Fibroblast of lung (primary cell): ENCODE data around the gene ERCC6L2. TPM values are rescaled to one million over a fixed set of nuclear protein-coding genes. Genes with fewer than 3 reads are reported as not detected.

Experiments
- DNase-seq, 2 donors: peaks; one replicate each; pipeline versions ENCODE4 v3.0.0 to v3.0.0-alpha.2; 2010; ENCODE audit warnings: low read depth in 2 of 2
- H2AFZ ChIP-seq: 2 replicates; pipeline ENCODE4 v1.5.1; 2012; ENCODE audit warnings: low read length, control low read depth, inconsistent platforms
- H3K27ac ChIP-seq: 2 replicates; pipeline ENCODE4 v1.5.1; 2011; ENCODE audit warnings: low read length, control low read depth; ENCODE audit not compliant: insufficient read depth
- H3K27me3 ChIP-seq: 2 replicates; pipeline ENCODE4 v1.5.1; 2011; ENCODE audit warnings: mild to moderate bottlenecking, low read length; ENCODE audit not compliant: control insufficient read depth, insufficient read depth
- H3K36me3 ChIP-seq: 2 replicates; pipeline ENCODE4 v1.5.1; 2011; ENCODE audit warnings: low read length; ENCODE audit not compliant: control insufficient read depth, insufficient read depth
- H3K4me1 ChIP-seq: 2 replicates; pipeline ENCODE4 v1.5.1; 2011; ENCODE audit warnings: low read length; ENCODE audit not compliant: control insufficient read depth, insufficient read depth; ENCODE audit errors: extremely low read depth
- H3K4me2 ChIP-seq: 2 replicates; pipeline ENCODE4 v1.5.1; 2011; ENCODE audit warnings: low read length, control low read depth; ENCODE audit not compliant: insufficient read depth; ENCODE audit errors: extremely low read depth
- H3K4me3 ChIP-seq, 4 experiments: fragments of 200-600 bp in 1 of 4; sonication (generic) in 1 of 4; replicated peaks in 1 of 4; 2 replicates each; pipeline ENCODE4 v1.5.1; 2011 to 2016; ENCODE audit warnings: low read length in 4 of 4, low read depth in 3 of 4, mild to moderate bottlenecking in 3 of 4, control low read depth in 2 of 4, inconsistent platforms in 1 of 4, mixed read lengths in 1 of 4; ENCODE audit not compliant: insufficient read depth in 1 of 4; ENCODE audit errors: control extremely low read depth in 1 of 4
- H3K79me2 ChIP-seq: 2 replicates; pipeline ENCODE4 v1.5.1; 2012; ENCODE audit warnings: mild to moderate bottlenecking, low read length, inconsistent platforms; ENCODE audit not compliant: control insufficient read depth, insufficient read depth
- H3K9ac ChIP-seq: 2 replicates; pipeline ENCODE4 v1.5.1; 2011; ENCODE audit warnings: mild to moderate bottlenecking, low read length, control low read depth; ENCODE audit not compliant: insufficient read depth
- H3K9me3 ChIP-seq: 2 replicates; pipeline ENCODE4 v1.5.1; 2012; ENCODE audit warnings: low read depth, low read length; ENCODE audit not compliant: control insufficient read depth, insufficient read depth
- H4K20me1 ChIP-seq: 2 replicates; pipeline ENCODE4 v1.5.1; 2011; ENCODE audit warnings: low read length; ENCODE audit not compliant: control insufficient read depth, insufficient read depth; ENCODE audit errors: extremely low read depth
- CTCF ChIP-seq, 2 donors: IDR thresholded peaks in 1 of 2; conservative IDR thresholded peaks in 1 of 2; 1 replicate in 1 of 2; 2 replicates in 1 of 2; pipeline ENCODE4 v1.5.1; 2011 to 2012; ENCODE audit warnings: low read length in 2 of 2, control low read depth in 1 of 2, inconsistent platforms in 1 of 2, low read depth in 1 of 2, mild to moderate bottlenecking in 1 of 2
- EZH2 ChIP-seq: IDR thresholded peaks from 2 replicates; pipeline ENCODE4 v1.5.1; 2012; ENCODE audit warnings: low read length, control low read depth, mild to moderate bottlenecking; ENCODE audit errors: missing control alignments
- polyA plus RNA-seq, 2 donors: library from polyadenylated mRNA; depleted of rRNA in 1 of 2; stranded (reverse) in 1 of 2; unstranded in 1 of 2; fragments of >200 nt; gene quantifications; 2 replicates each; pipeline ENCODE4 v1.2.1, GENCODE V29; 2011 to 2012; ENCODE audit warnings: missing spikeins in 1 of 2
- total RNA-seq: library from RNA; depleted of rRNA; stranded (reverse); fragments of >200 nt; gene quantifications from 2 replicates; pipeline ENCODE4 v1.2.1, GENCODE V29; 2014

Gene ERCC6L2
- total and polyA plus RNA-seq, 2 donors (not counting 1 experiment from before 2014, with no cell fraction given), result 45.0 to 117 TPM

- H3K27ac ChIP-seq, result no peak overlapping the region
- no peaks in the 10 kb centered on the region for H3K27me3 ChIP-seq
- no peak for TF ChIP-seq EZH2
- no peak for TF ChIP-seq CTCF (conservative IDR thresholded peaks at IDR 0.05 in 1 of 2, IDR thresholded peaks at IDR 0.05 in 1 of 2; ENCODE audit: low read depth in 1 of 2, low read length in 2 of 2)
- H3K9me3 ChIP-seq, result no peaks in the 10 kb centered on the region
- DNase-seq, result no peak
- no peaks in the 10 kb centered on the region for H3K4me1 ChIP-seq
- no peaks in the 10 kb centered on the region for H3K79me2 ChIP-seq
- H3K4me3 ChIP-seq, result no peak overlapping the region
- H2AFZ ChIP-seq, result no peak overlapping the region
- no peak overlapping the region for H3K9ac ChIP-seq
- H3K4me2 ChIP-seq, result no peak overlapping the region
- peaks cover 1% of the 10 kb centered on the region for H3K36me3 ChIP-seq
- H4K20me1 ChIP-seq, result no peaks in the 10 kb centered on the region
These were observed 44.5 kb downstream of the ERCC6L2 start for GRCh38 chr9:95920017-95920416.

- Histone ChIP-seq H3K27me3 (no peaks in the 10 kb centered on the region), H3K4me1 (no peaks in the 10 kb centered on the region), H3K36me3 (peaks cover 1% of the 10 kb centered on the region), H2AFZ (no peak overlapping the region), H3K27ac (no peak overlapping the region), H4K20me1 (no peaks in the 10 kb centered on the region), H3K79me2 (no peaks in the 10 kb centered on the region), H3K4me3 (no peak overlapping the region), H3K9ac (no peak overlapping the region), H3K4me2 (no peak overlapping the region), H3K9me3 (no peaks in the 10 kb centered on the region)
- TF ChIP-seq CTCF (conservative IDR thresholded peaks at IDR 0.05 in 1 of 2, IDR thresholded peaks at IDR 0.05 in 1 of 2; ENCODE audit: low read depth in 1 of 2, low read length in 2 of 2), result no peak
- TF ChIP-seq EZH2, result no peak
- no peak for DNase-seq
These were observed 48.3 kb downstream of the ERCC6L2 start for GRCh38 chr9:95923794-95924193.

- H3K4me3 ChIP-seq, result no peak overlapping the region
- no peak overlapping the region for H2AFZ ChIP-seq
- H3K9me3 ChIP-seq, result no peaks in the 10 kb centered on the region
- no peaks in the 10 kb centered on the region for H3K4me1 ChIP-seq
- no peaks in the 10 kb centered on the region for H3K79me2 ChIP-seq
- DNase-seq, result no peak
- H3K27ac ChIP-seq, result no peak overlapping the region
- no peaks in the 10 kb centered on the region for H4K20me1 ChIP-seq
- TF ChIP-seq EZH2, result no peak
- TF ChIP-seq CTCF (conservative IDR thresholded peaks at IDR 0.05 in 1 of 2, IDR thresholded peaks at IDR 0.05 in 1 of 2; ENCODE audit: low read depth in 1 of 2, low read length in 2 of 2), result no peak
- H3K27me3 ChIP-seq, result no peaks in the 10 kb centered on the region
- H3K36me3 ChIP-seq, result peaks cover 1% of the 10 kb centered on the region
- H3K4me2 ChIP-seq, result no peak overlapping the region
- no peak overlapping the region for H3K9ac ChIP-seq
These were observed 49.5 kb downstream of the ERCC6L2 start for GRCh38 chr9:95924987-95925386.
